Activated naive CD4-positive, alpha-beta T cell treated with anti-CD3 and anti-CD28 coated beads, Interleukin-2, amount 10 ng/mL, durations not matched to agents 7 days and 5 days (primary cell): ENCODE measurements around the gene SS18L1.

Experiments
- CTCF ChIA-PET: fragments of 350-600 bp; sonication (Branson Sonifier 250); formaldehyde crosslinking; loops from one replicate; lab custom pipeline; 2021; ENCODE audit warnings: antibody characterized with exemption; lab: Charles Lee
- DNase-seq: peaks from one replicate; pipeline ENCODE4 v3.0.0-alpha.2; 2020
- H3K27ac Mint-ChIP-seq: one replicate; pipeline ENCODE4 v1.8.0; 2021; ENCODE audit warnings: mild to moderate bottlenecking, moderate library complexity, mixed read lengths
- H3K27me3 Mint-ChIP-seq: one replicate; pipeline ENCODE4 v1.8.0; 2021; ENCODE audit warnings: mild to moderate bottlenecking, mixed read lengths
- H3K36me3 Mint-ChIP-seq: one replicate; pipeline ENCODE4 v1.8.0; 2021; ENCODE audit warnings: mixed read lengths
- H3K4me1 Mint-ChIP-seq: one replicate; pipeline ENCODE4 v1.8.0; 2021; ENCODE audit warnings: mixed read lengths
- H3K4me3 Mint-ChIP-seq: one replicate; pipeline ENCODE4 v1.8.0; 2021; ENCODE audit warnings: mild to moderate bottlenecking, moderate library complexity, mixed read lengths
- H3K9me3 Mint-ChIP-seq: one replicate; pipeline ENCODE4 v1.8.0; 2021; ENCODE audit warnings: mixed read lengths

Gene SS18L1

GRCh38 chr20:62211769-62212288 lies 68.3 kb downstream of the SS18L1 start:
- no peak overlapping the region for H3K27ac Mint-ChIP-seq
- no peak for DNase-seq
- H3K9me3 Mint-ChIP-seq = no peaks in the 10 kb centered on the region
- no peaks in the 10 kb centered on the region for H3K36me3 Mint-ChIP-seq
- H3K4me1 Mint-ChIP-seq = no peaks in the 10 kb centered on the region
- H3K4me3 Mint-ChIP-seq = no peak overlapping the region
- CTCF ChIA-PET = no interaction called here
- peaks cover 50% of the 10 kb centered on the region for H3K27me3 Mint-ChIP-seq

GRCh38 chr20:62212299-62212698 lies 68.7 kb downstream of the SS18L1 start:
- Mint-ChIP-seq H3K4me1 (no peaks in the 10 kb centered on the region), H3K27ac (no peak overlapping the region), H3K36me3 (no peaks in the 10 kb centered on the region), H3K27me3 (peaks cover 54% of the 10 kb centered on the region), H3K4me3 (no peak overlapping the region), H3K9me3 (no peaks in the 10 kb centered on the region)
- CTCF ChIA-PET = no interaction called here
- no peak for DNase-seq

- Mint-ChIP-seq H3K4me3 (no peak overlapping the region), H3K4me1 (no peaks in the 10 kb centered on the region), H3K36me3 (no peaks in the 10 kb centered on the region), H3K9me3 (no peaks in the 10 kb centered on the region), H3K27ac (no peak overlapping the region), H3K27me3 (peaks cover 72% of the 10 kb centered on the region)
- CTCF ChIA-PET = no interaction called here
- no peak for DNase-seq
Observed at GRCh38 chr20:62214067-62214466, 70.5 kb downstream of the SS18L1 start.

GRCh38 chr20:62215020-62215990 lies 71.7 kb downstream of the SS18L1 start:
- no peak overlapping the region for H3K4me3 Mint-ChIP-seq
- no peak overlapping the region for H3K27ac Mint-ChIP-seq
- H3K4me1 Mint-ChIP-seq = no peaks in the 10 kb centered on the region
- H3K27me3 Mint-ChIP-seq = peaks cover 70% of the 10 kb centered on the region
- DNase-seq = no peak
- CTCF ChIA-PET = no interaction called here
- H3K9me3 Mint-ChIP-seq = no peaks in the 10 kb centered on the region
- H3K36me3 Mint-ChIP-seq = no peaks in the 10 kb centered on the region

- H3K4me3 Mint-ChIP-seq = no peak overlapping the region
- CTCF ChIA-PET = no interaction called here
- no peak overlapping the region for H3K27ac Mint-ChIP-seq
- no peak for DNase-seq
- no peaks in the 10 kb centered on the region for H3K9me3 Mint-ChIP-seq
- no peaks in the 10 kb centered on the region for H3K36me3 Mint-ChIP-seq
- peaks cover 74% of the 10 kb centered on the region for H3K27me3 Mint-ChIP-seq
- peaks cover 4% of the 10 kb centered on the region for H3K4me1 Mint-ChIP-seq
Observed at GRCh38 chr20:62215991-62216635, 72.5 kb downstream of the SS18L1 start.

GRCh38 chr20:62216636-62217566 lies 73.3 kb downstream of the SS18L1 start:
- Mint-ChIP-seq H3K4me3 (no peak overlapping the region), H3K27ac (no peak overlapping the region), H3K9me3 (no peaks in the 10 kb centered on the region), H3K4me1 (peaks cover 4% of the 10 kb centered on the region), H3K27me3 (peaks cover 76% of the 10 kb centered on the region), H3K36me3 (no peaks in the 10 kb centered on the region)
- CTCF ChIA-PET = no interaction called here
- no peak for DNase-seq

- Mint-ChIP-seq H3K27ac (no peak overlapping the region), H3K4me3 (no peak overlapping the region)
Observed at GRCh38 chr20:62217913-62218773, 74.6 kb downstream of the SS18L1 start.

GRCh38 chr20:62219101-62219991 lies 75.8 kb downstream of the SS18L1 start:
- no peak overlapping the region for H3K27ac Mint-ChIP-seq
- H3K36me3 Mint-ChIP-seq = no peaks in the 10 kb centered on the region
- peaks cover 85% of the 10 kb centered on the region for H3K27me3 Mint-ChIP-seq
- CTCF ChIA-PET = no interaction called here
- no peak overlapping the region for H3K4me3 Mint-ChIP-seq
- no peaks in the 10 kb centered on the region for H3K9me3 Mint-ChIP-seq
- H3K4me1 Mint-ChIP-seq = peaks cover 4% of the 10 kb centered on the region
- DNase-seq = no peak

More at GRCh38 chr20:62217913-62218773, 74.6 kb downstream of the SS18L1 start:
- DNase-seq = no peak
- CTCF ChIA-PET = no interaction called here
- Mint-ChIP-seq H3K36me3 (no peaks in the 10 kb centered on the region), H3K27me3 (peaks cover 83% of the 10 kb centered on the region), H3K4me1 (peaks cover 4% of the 10 kb centered on the region), H3K9me3 (no peaks in the 10 kb centered on the region)

GRCh38 chr20:62219992-62220665 lies 76.6 kb downstream of the SS18L1 start, which contains the start of gene HRH3:
Gene HRH3 (minus strand): TSS chr20:62220278. CDS start chr20:62219970, 308 bp downstream.
- Mint-ChIP-seq H3K9me3 (no peaks in the 10 kb centered on the region), H3K36me3 (no peaks in the 10 kb centered on the region), H3K4me3 (no peak within 1 kb of the TSS), H3K27me3 (peaks cover 86% of the 10 kb centered on the region), H3K27ac (no peak within 1 kb of the TSS), H3K4me1 (peaks cover 4% of the 10 kb centered on the region)
- peak; percentile 67 for DNase-seq
- CTCF ChIA-PET = no interaction called here

- CTCF ChIA-PET = no interaction called here
- Mint-ChIP-seq H3K4me3 (no peak overlapping the region), H3K27ac (no peak overlapping the region)
Observed at GRCh38 chr20:62220666-62221568, 77.3 kb downstream of the SS18L1 start.

GRCh38 chr20:62222266-62222850 lies 78.8 kb downstream of the SS18L1 start:
- peaks cover 4% of the 10 kb centered on the region for H3K4me1 Mint-ChIP-seq
- no peak overlapping the region for H3K27ac Mint-ChIP-seq
- H3K4me3 Mint-ChIP-seq = no peak overlapping the region
- H3K9me3 Mint-ChIP-seq = no peaks in the 10 kb centered on the region
- H3K27me3 Mint-ChIP-seq = peaks cover 83% of the 10 kb centered on the region
- no peaks in the 10 kb centered on the region for H3K36me3 Mint-ChIP-seq
- no peak for DNase-seq
- CTCF ChIA-PET = no interaction called here

More at GRCh38 chr20:62220666-62221568, 77.3 kb downstream of the SS18L1 start:
- H3K9me3 Mint-ChIP-seq = no peaks in the 10 kb centered on the region
- DNase-seq = no peak
- peaks cover 82% of the 10 kb centered on the region for H3K27me3 Mint-ChIP-seq
- no peaks in the 10 kb centered on the region for H3K36me3 Mint-ChIP-seq
- H3K4me1 Mint-ChIP-seq = peaks cover 4% of the 10 kb centered on the region
